B cell (primary cell): ENCODE measurements around the gene PYGO2.

Experiments used
- EZH2 ChIP-seq: IDR thresholded peaks from 2 replicates; pipeline ENCODE4 v1.6.1; 2012; ENCODE audit warnings: borderline replicate concordance, low read depth, mild to moderate bottlenecking, moderate library complexity, low read length; ENCODE audit not compliant: insufficient read depth, poor library complexity, severe bottlenecking
- TF ChIP-seq, protein P1 (sequence below): fragments of 200-600 bp; IDR thresholded peaks from one replicate; pipeline ENCODE4 v1.8.0; 2022; ENCODE audit warnings: antibody characterized with exemption, mild to moderate bottlenecking

DNA sequence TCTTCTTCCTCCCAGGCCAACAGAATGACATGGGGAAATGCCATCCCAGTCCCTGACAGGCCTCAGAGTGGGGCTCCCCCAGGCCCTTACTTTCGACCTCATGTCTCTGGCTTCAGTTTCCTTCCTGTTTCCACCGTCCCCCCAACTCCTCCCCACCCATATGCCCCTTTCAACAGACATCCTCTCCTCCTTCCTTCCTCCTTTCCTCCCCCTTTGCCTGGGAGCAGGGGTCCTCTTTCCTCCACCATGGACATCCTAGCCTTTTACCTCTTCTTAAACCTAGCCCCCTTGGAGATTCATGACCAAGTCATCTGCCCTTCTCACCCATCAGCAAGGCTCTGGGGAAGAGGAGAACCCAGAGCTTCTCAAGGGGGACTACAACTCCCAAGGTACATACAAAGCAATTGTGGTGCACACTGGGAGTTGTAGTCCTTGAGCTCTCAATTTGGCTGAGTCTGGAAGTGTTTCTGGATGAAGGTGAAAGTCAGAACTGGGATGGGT, 45.1 kb upstream of the PYGO2 start:
- TF ChIP-seq EZH2 = no peak
- TF ChIP-seq, protein P1, sequence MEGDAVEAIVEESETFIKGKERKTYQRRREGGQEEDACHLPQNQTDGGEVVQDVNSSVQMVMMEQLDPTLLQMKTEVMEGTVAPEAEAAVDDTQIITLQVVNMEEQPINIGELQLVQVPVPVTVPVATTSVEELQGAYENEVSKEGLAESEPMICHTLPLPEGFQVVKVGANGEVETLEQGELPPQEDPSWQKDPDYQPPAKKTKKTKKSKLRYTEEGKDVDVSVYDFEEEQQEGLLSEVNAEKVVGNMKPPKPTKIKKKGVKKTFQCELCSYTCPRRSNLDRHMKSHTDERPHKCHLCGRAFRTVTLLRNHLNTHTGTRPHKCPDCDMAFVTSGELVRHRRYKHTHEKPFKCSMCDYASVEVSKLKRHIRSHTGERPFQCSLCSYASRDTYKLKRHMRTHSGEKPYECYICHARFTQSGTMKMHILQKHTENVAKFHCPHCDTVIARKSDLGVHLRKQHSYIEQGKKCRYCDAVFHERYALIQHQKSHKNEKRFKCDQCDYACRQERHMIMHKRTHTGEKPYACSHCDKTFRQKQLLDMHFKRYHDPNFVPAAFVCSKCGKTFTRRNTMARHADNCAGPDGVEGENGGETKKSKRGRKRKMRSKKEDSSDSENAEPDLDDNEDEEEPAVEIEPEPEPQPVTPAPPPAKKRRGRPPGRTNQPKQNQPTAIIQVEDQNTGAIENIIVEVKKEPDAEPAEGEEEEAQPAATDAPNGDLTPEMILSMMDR = no peak
